Measurements from ENCODE around the gene SLCO2A1. TPM values are rescaled to one million over a fixed set of nuclear protein-coding genes. Genes with fewer than 3 reads are reported as not detected.

The SLCO2A1 gene
- total RNA-seq, 1 donor from 2014 or later, result 18.0 TPM

GRCh38 chr3:133948996-133949395 is 80.7 kb downstream of the SLCO2A1 start:
- no peak for DNase-seq
- Histone ChIP-seq H3K36me3 (no peaks in the 10 kb centered on the region), H3K27me3 (ENCODE audit: low read depth) (no peaks in the 10 kb centered on the region), H3K27ac (replicated peaks) (peak overlapping the region; percentile 84), H3K9me3 (replicated peaks) (no peaks in the 10 kb centered on the region), H3K4me1 (peaks cover 60% of the 10 kb centered on the region), H3K4me3 (no peak overlapping the region)
- no peak for TF ChIP-seq CTCF (IDR thresholded peaks at IDR 0.05; ENCODE audit: borderline replicate concordance)
- intact Hi-C loops (cut with micrococcal nuclease), result loop anchor here (5.0 kb wide), 1 partner anchor 43 kb away; no protein-coding TSS in a partner anchor

GRCh38 chr3:133948131-133948810 is 81.5 kb downstream of the SLCO2A1 start:
- no peak for TF ChIP-seq CTCF (IDR thresholded peaks at IDR 0.05; ENCODE audit: borderline replicate concordance)
- Histone ChIP-seq H3K4me3 (no peak overlapping the region), H3K36me3 (no peaks in the 10 kb centered on the region), H3K27ac (replicated peaks) (peak overlapping the region; percentile 84), H3K27me3 (ENCODE audit: low read depth) (no peaks in the 10 kb centered on the region), H3K9me3 (replicated peaks) (no peaks in the 10 kb centered on the region), H3K4me1 (peaks cover 65% of the 10 kb centered on the region)
- intact Hi-C loops (cut with micrococcal nuclease), result loop anchor here (5.0 kb wide), 1 partner anchor 44 kb away; no protein-coding TSS in a partner anchor
- no peak for DNase-seq

DNA sequence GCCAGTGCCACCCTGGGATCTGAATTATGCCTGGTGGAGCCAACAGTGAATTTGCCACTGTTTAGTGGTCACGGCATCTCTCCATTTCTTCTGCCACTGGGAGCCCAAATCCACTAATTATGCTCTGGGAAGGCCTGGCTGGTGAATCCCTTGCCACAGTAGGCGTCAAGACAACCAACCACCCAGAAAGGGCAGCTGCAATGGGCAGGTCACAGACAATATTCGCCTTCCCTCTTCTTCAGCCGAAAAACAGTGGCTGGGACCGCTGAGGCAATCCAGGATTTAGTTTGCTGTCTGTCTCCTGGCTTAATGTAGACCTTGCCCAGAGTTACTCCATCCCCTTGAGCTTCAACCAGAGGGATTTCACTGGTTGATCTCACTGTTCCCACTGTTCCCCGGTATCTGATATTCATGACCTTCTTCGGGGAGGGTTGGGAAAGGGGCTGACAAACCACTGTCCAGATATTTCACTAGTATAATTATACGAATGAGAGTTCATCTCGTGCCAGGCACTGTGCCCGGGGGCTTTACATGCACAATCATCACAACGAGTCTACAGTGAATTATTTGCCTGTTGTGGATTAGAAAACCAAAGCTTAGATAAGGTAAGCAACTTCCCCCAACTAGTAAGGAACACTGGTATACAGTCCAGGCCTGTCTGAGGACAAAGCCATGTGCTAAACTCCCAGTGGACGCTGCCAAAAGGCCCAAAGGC is 84.2 kb downstream of the SLCO2A1 start:
- peak overlapping the region; percentile 84 for H3K27ac ChIP-seq (replicated peaks)

GRCh38 chr3:133944641-133945380 is 84.9 kb downstream of the SLCO2A1 start:
- peak; percentile 25 for DNase-seq
- Histone ChIP-seq H3K27ac (replicated peaks) (peak overlapping the region; percentile 84), H3K27me3 (ENCODE audit: low read depth) (no peaks in the 10 kb centered on the region), H3K36me3 (no peaks in the 10 kb centered on the region), H3K9me3 (replicated peaks) (no peaks in the 10 kb centered on the region), H3K4me1 (peaks cover 67% of the 10 kb centered on the region), H3K4me3 (no peak overlapping the region)
- intact Hi-C loops (cut with micrococcal nuclease), result loop anchor here (5.0 kb wide), 1 partner anchor 47 kb away; no protein-coding TSS in a partner anchor
- no peak for TF ChIP-seq CTCF (IDR thresholded peaks at IDR 0.05; ENCODE audit: borderline replicate concordance)

More for the DNA sequence above, 84.2 kb downstream of the SLCO2A1 start:
- intact Hi-C loops (cut with micrococcal nuclease), result loop anchor here (5.0 kb wide), 1 partner anchor 47 kb away; no protein-coding TSS in a partner anchor
- no peaks in the 10 kb centered on the region for H3K9me3 ChIP-seq (replicated peaks)
- TF ChIP-seq CTCF (IDR thresholded peaks at IDR 0.05; ENCODE audit: borderline replicate concordance), result no peak
- H3K4me1 ChIP-seq, result peaks cover 70% of the 10 kb centered on the region
- H3K27me3 ChIP-seq (ENCODE audit: low read depth), result no peaks in the 10 kb centered on the region
- no peak overlapping the region for H3K4me3 ChIP-seq
- H3K36me3 ChIP-seq, result no peaks in the 10 kb centered on the region
- DNase-seq, result no peak

- no peak for DNase-seq
- no peak for TF ChIP-seq CTCF (IDR thresholded peaks at IDR 0.05; ENCODE audit: borderline replicate concordance)
- Histone ChIP-seq H3K9me3 (replicated peaks) (no peaks in the 10 kb centered on the region), H3K4me3 (no peak overlapping the region), H3K27ac (replicated peaks) (peak overlapping the region; percentile 84), H3K36me3 (no peaks in the 10 kb centered on the region), H3K4me1 (peaks cover 61% of the 10 kb centered on the region), H3K27me3 (ENCODE audit: low read depth) (no peaks in the 10 kb centered on the region)
- intact Hi-C loops (cut with micrococcal nuclease), result no loop called here
Measured at GRCh38 chr3:133944181-133944580, 85.5 kb downstream of the SLCO2A1 start.

All from left ventricle myocardium inferior (tissue), 1 donor.